AG09319 (cell line): ENCODE data around the gene KCNIP3.
"Not testable (repeated sequence)": the region's sequence is repeated elsewhere in the genome, so short reads cannot be mapped to it uniquely, and the experiment has no call there.

Experiments
- DNase-seq: peaks from one replicate; pipeline ENCODE4 v3.0.0-alpha.2; 2010; ENCODE audit warnings: low read depth; ENCODE audit errors: extremely low read depth
- CTCF ChIP-seq: IDR thresholded peaks from 2 replicates; pipeline ENCODE4 v1.5.1; 2011; ENCODE audit warnings: low read depth, mild to moderate bottlenecking, inconsistent platforms, low read length, moderate library complexity

Gene KCNIP3

GRCh38 chr2:95391641-95392310 is 94.6 kb downstream of the KCNIP3 start:
- no peak for TF ChIP-seq CTCF
- DNase-seq: no peak

GRCh38 chr2:95392320-95392719 is 95.2 kb downstream of the KCNIP3 start:
- no peak for TF ChIP-seq CTCF
- no peak for DNase-seq

GRCh38 chr2:95392730-95393455 is 95.7 kb downstream of the KCNIP3 start:
- DNase-seq: no peak
- TF ChIP-seq CTCF: no peak

GRCh38 chr2:95393901-95394300 is 96.8 kb downstream of the KCNIP3 start:
- no peak for DNase-seq
- TF ChIP-seq CTCF: no peak

- TF ChIP-seq CTCF: no peak
- no peak for DNase-seq
Observed at GRCh38 chr2:95399061-95399460, 101.9 kb downstream of the KCNIP3 start.

- no peak for DNase-seq
- TF ChIP-seq CTCF: no peak
Observed at GRCh38 chr2:95401480-95401879, 104.3 kb downstream of the KCNIP3 start.

- not testable (repeated sequence) for DNase-seq
Observed at GRCh38 chr2:95402004-95402369, 104.8 kb downstream of the KCNIP3 start.
